ENCODE measurements around the gene VPS37C.
A peak's percentile ranks its signal among the peaks of the same experiment; 100 is the strongest.
"Not testable (repeated sequence)": the region's sequence is repeated elsewhere in the genome, so short reads cannot be mapped to it uniquely, and the experiment has no call there.

The VPS37C gene

GRCh38 chr11:61161190-61162091 lies at the start of gene VPS37C:
VPS37C (minus strand) TSS chr11:61161426; CDS start chr11:61138829, 22,597 bp downstream.
- no peak for DNase-seq

- DNase-seq, result not testable (repeated sequence)
Measured at GRCh38 chr11:61210629-61211028, 49.4 kb upstream of the VPS37C start.

- DNase-seq, result not testable (repeated sequence)
Measured at GRCh38 chr11:61207636-61208310, 46.5 kb upstream of the VPS37C start.

- DNase-seq, result not testable (repeated sequence)
Measured at GRCh38 chr11:61204502-61205059, 43.4 kb upstream of the VPS37C start.

- DNase-seq, result not testable (repeated sequence)
Measured at GRCh38 chr11:61203873-61204272, 42.6 kb upstream of the VPS37C start.

- DNase-seq, result not testable (repeated sequence)
Measured at GRCh38 chr11:61202950-61203746, 41.9 kb upstream of the VPS37C start, which contains the start of gene PGA3. PGA3 (plus strand) TSS chr11:61203515; CDS start chr11:61203565, 50 bp downstream.

- DNase-seq, result no peak
Measured at GRCh38 chr11:61201476-61201875, 40.2 kb upstream of the VPS37C start.

GRCh38 chr11:61198948-61199523 lies 37.8 kb upstream of the VPS37C start:
- DNase-seq, result no peak

GRCh38 chr11:61198361-61198760 lies 37.1 kb upstream of the VPS37C start:
- no peak for DNase-seq

GRCh38 chr11:61195719-61196118 lies 34.5 kb upstream of the VPS37C start:
- DNase-seq, result no peak

- DNase-seq, result no peak
Measured at GRCh38 chr11:61194981-61195695, 33.9 kb upstream of the VPS37C start.

- no peak for DNase-seq
Measured at GRCh38 chr11:61194169-61194671, 33.0 kb upstream of the VPS37C start.

GRCh38 chr11:61193596-61193995 lies 32.4 kb upstream of the VPS37C start:
- DNase-seq, result no peak

- DNase-seq, result no peak
Measured at GRCh38 chr11:61189933-61190332, 28.7 kb upstream of the VPS37C start.

GRCh38 chr11:61187505-61188130 lies 26.4 kb upstream of the VPS37C start:
- DNase-seq, result peak; percentile 60

- DNase-seq, result no peak
Measured at GRCh38 chr11:61186504-61186903, 25.3 kb upstream of the VPS37C start.

GRCh38 chr11:61183645-61184044 lies 22.4 kb upstream of the VPS37C start:
- DNase-seq, result no peak

- no peak for DNase-seq
Measured at GRCh38 chr11:61181489-61181888, 20.3 kb upstream of the VPS37C start.

GRCh38 chr11:61180205-61180604 lies 19.0 kb upstream of the VPS37C start:
- DNase-seq, result not testable (repeated sequence)

GRCh38 chr11:61176446-61176845 lies 15.2 kb upstream of the VPS37C start:
- DNase-seq, result no peak

GRCh38 chr11:61174949-61175348 lies 13.7 kb upstream of the VPS37C start:
- no peak for DNase-seq

All from NCI-H187 treated with DMSO at 0.1 percent for 48 hours (cell line).